GM19452 (cell line): ENCODE data around the gene RIT2.

ENCODE experiments used
- ATAC-seq: cut with Tn5 transposase; IDR thresholded peaks from one replicate; pipeline ENCODE4 v1.9.1; 2021; ENCODE audit not compliant: unreplicated experiment

Gene RIT2

DNA sequence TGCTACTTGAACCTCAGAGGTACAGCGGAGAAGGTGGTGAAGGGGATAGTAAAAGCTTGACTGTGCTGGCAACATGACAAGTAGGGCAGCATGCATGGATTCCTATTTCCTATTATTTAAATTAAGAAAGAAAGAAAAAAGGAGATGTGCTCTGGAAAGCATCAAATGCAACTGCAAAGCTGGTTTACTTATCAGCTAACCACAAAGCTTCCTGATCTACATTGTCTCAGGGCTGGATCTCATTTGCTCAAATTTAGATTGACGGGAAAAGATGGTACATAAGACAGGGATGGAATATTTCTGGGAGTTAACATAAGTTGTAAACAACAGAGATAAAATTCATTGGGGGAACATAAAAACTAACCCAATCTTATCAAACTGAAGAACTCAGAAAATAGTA lies 178.0 kb downstream of the RIT2 start:
- ATAC-seq: no peak

DNA sequence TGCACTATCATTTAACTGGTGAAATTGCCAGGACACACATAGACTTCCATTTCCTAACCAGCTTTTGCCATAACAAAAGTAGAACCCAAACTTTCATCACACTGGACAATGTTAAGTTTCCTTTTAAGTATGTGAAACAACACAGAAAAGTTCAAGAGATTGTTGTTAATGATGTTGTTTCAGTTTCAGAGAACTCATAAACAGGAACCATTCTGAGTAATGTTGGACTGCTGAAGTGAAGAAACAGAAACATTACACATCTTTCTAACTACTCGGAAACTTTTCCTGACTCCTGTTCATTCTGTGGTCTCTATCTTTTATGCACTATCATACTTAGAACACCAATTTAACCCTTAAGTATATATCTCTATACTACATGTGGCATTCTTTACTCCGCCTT lies 179.2 kb downstream of the RIT2 start:
- no peak for ATAC-seq

DNA sequence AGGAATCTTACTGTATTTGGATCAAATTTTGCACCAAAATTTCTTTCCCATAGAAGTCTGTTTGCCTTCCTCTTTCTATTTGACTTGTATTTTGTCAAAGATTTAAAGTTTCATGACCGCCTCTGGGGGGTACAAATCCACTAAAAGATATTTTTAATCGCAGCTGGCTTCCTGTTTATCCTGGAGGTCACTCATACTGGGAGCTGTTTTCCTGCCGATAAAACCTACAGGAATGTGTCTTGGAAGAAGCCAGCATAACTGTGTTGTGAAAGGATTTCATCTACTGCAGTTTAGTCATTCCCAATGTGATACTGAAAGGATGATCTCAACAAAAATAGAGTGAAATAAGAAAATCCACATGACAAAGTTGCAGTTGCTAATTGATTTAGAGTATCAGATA lies 184.0 kb downstream of the RIT2 start:
- no peak for ATAC-seq

DNA sequence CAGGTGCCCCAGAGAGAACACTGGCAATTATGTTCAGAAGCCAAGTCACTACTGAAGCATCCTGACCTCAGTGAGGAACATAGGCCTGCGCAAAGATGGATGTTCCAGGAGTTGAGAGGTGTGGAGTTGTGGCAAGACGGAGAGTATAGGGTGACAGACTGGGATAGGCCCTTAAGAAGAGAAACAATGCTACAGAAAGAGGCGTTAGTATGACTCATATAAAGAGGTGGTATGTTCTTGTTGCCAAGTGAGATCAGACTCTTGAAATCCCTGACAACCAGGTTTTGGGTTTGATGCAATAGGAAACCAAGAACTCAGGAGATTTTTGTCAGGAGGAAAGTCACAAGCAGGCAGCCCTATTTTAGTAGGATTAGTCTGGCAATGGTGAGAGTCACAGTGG lies 185.6 kb downstream of the RIT2 start:
- ATAC-seq: no peak

DNA sequence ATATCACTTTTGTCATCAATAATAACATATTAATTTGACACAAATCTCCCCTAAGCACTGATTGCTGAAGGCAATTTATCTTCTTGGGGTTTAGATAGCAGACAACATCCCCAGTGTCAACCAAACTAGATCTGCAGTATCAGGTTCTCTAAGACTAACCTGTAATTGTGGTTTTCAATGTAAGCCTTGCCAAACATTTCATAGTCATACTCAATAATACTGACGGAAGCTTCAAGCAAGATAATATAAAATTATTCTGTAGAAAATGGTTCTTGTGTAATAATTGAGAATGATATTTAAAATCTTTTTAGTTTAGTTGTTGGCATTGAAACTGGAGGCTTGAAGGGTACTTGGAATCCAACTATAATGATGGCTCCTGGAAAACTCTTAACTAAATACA lies 186.3 kb downstream of the RIT2 start:
- ATAC-seq: no peak

DNA sequence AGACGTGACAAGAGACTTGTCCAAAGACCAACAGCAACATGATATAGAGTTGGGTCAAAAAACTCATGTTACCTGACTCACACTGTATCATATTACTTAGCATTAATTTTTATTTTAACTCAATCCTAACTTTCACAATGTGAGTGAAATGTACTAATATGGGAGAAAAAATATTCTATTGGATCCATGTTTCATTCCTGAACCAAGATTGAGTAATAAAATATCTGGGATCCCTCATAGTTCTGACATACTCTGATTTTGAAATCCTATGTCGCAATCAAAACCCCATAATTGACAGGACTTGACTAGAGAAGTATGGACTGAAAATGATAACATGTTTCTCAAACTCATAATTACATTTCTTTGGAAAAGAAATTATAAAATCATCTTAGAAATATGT lies 190.4 kb downstream of the RIT2 start:
- no peak for ATAC-seq

DNA sequence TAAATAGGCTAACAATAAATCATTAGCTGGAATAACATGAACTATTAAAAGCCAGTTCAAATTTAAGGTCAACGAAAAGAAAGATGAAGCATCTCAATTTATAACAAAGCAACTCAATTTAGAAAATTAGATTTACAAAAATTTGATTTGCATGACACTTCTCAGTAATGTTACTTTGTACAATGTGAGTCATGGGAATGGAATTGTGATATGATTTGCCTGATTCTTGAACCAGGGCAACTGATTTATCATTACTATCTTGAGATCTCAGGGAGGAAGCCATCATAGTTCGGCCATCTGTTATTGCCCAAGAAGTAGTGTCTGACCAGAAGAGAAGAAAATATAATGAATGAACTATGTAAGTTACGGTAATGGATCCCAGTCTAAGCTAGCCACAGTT lies 193.1 kb downstream of the RIT2 start:
- ATAC-seq: no peak

DNA sequence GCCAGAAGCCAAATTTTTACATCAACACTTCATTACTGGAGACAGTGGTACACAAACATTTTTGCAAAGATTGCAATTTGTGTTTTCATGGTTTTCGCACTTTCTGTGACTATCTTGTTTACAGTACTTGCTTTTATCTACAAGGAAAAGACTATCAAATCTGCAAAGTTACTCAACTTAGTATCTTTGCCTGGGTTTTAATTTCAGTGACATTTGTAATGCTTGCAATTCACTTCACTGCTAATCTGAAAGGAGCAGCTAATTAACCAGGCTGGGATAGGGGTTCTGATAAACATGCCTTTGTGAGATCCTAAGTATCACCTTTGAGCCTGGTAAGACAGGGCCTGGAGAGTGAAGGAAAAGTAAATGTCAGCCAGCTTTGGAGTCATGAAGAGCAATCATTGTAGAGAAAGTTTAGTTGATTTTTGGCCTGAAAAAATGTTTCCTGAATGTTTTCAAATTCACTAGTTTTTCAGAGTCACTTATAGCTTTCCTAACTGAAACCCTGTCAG lies 194.2 kb downstream of the RIT2 start:
- no peak for ATAC-seq

DNA sequence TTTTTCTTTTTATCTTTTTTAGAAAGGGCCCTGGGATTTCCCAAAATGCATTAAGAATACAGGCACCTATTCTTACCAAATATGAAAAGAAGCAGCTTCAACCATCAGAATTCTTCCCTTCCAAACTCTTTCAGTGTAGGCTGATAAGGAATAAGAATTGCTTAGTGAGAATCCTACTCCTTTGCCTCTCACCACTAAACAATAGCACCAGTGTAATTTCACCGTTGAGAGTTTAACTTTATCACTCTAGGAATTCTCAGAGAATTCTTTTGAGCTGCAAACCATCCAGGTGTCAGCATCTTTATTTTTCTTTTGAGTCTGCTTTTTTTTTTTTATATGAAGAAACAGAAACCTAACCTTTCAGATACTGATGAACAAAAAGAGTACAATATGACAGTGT lies 194.9 kb downstream of the RIT2 start:
- ATAC-seq: no peak

DNA sequence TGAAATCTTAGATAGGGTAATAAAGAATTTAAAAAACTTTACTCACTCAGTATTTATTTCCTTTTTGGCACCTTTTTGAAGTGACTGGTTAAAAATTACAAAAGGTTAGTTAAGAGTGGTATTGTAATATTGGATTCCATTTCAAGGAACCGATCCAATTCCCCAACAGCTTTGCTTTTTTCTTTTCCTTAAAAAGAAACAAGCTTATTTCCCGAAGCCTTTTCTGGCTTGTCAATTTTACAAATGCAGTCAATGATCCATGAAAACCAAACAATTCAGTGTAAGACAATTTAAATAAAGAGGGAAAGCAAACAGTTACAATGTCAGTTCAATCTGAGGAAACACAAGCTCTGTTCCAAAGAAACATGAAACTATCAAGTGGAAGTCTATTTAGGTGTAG lies 200.2 kb downstream of the RIT2 start:
- ATAC-seq: no peak

DNA sequence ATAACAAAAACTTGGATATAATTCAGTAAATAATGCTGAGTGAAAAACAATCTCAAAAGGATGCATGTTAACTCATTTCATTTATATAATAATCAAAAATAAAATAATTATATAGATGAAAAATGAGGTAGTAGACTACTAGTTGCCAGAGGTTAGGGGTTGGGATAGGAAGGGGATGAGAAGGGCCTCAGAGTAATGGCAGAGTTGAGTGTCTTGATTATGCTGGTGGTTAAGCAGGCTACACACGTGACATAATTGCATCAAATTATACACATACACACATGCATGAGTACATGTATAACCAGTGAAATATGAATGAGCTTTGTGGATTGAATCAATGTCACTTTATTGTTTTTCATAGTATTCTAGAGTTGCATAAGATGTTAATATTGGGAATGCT lies 201.0 kb downstream of the RIT2 start:
- no peak for ATAC-seq

DNA sequence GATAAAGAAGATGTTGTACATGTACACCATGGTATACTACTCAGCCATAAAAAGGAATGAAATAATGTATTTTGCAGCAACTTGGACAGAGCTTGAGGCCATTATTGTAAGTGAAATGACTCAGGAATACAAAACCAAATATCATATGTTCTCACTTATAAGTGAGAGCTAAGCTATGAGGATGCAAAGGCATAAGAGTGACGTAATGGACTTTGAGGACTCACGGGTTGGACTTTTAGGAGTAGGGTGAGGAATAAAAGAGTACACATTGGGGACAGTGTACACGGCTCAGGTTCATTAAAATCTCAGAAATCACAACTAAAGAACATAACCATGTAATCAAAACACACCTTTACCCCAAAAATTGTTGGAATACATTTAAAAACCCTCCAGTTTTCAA lies 206.4 kb downstream of the RIT2 start:
- no peak for ATAC-seq

DNA sequence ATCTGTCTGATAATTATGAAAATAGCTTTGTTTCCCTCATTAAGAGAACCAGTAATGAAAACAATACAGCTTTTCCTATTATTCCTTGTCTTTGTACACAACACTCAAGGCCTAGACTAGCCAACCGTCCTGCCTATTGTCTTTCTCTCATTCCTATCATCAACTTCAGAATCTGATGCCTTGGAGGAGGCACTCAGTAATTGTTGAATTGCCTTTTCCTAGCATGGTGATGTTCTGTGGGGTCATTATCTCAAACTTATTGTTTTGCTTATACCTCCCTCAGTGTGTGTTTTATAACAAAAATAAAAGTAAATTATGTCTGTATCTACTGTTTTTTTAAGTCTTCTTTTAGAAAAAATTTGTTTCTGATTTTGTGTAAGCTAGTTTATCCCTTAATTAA lies 208.7 kb downstream of the RIT2 start:
- no peak for ATAC-seq

DNA sequence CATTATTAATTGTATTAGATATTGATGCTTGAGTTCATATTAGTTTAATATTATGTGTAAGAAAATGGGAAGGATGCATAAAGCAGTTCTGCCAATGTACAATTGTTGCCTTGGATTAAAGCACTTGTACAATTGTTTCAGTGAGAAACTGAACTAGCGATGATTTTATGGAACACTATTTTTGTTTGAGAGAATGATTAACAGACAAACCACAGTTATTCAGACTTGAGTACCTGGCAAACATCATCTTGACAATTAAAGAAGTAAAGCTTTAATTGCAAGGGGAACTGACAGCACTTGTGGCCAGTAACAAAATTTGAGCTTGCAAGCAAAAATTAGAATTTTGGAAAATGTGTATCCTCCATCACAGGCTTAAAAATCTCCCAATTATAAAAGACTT lies 214.3 kb downstream of the RIT2 start:
- ATAC-seq: no peak

DNA sequence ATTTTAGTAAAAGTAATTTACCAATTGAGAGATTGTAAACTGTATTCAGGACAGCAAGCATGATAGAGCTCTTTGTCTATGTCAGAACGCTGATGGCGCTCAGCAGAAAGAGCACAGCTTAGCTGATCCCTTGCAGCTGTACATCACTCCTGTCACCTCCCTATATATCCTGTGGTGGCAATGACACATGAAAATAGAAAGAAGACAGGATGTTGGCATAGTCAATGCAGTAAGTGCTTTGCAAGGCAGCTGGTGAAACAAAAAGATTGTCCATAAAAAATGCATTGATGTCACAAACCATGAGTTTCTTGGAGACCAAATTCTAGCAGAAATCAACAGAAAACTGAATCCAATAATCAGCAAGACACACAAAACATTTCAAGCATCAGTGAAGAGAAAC lies 221.5 kb downstream of the RIT2 start:
- no peak for ATAC-seq

DNA sequence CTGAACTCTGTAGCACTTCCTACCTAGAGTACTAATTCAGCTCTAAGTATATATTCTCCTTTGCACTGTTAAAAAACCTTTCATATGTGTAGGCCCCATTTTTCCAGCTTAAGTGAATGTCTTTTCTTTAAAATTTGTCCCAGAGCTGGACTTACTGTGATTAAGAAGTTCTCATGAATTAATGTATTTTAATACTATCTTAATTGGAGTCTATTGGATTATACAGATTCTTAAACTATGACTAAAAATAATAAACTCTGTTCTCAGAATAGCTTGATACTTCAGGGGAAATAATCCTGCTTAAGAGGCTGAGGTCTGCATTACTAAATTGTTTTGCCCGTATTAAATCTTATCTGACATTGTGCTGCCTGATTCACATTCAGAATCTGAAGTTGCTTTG lies 223.3 kb downstream of the RIT2 start:
- ATAC-seq: no peak

DNA sequence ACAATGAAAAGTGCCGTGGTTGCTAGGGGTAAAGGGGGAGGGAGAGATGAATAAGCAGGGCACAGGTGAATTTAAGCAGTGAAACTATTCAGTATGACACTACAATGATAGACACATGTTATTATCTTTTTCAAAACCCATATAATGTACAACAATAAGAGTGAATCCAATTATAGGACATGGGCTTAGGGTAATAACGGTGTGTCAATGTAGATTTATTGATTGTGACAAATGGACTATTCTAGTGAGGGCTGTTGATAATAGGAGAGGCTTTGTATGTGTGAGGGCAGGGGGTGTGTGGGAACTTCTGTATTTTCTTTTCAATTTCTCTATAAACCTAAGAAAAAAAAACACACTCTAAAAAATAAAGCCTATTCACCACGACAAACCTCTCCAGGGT lies 223.8 kb downstream of the RIT2 start:
- no peak for ATAC-seq

DNA sequence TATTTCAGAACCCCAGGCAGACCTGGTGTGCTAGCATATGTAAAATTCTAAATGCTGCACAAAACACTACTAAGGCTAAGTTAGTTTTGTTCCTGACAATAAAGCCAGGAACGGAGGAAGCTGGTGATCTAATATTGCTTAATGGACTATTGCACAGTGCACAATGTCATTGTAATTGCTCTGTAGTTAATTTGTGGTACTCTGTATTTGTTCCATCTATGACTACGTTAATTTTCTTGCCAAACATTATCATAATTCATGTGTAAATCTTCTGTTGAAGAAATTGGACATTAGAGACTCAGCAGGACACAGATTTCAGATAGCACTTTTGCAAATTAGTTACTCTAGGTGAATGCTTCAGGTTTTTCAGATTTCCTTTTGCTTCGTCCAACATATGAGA lies 232.3 kb downstream of the RIT2 start:
- ATAC-seq: no peak

DNA sequence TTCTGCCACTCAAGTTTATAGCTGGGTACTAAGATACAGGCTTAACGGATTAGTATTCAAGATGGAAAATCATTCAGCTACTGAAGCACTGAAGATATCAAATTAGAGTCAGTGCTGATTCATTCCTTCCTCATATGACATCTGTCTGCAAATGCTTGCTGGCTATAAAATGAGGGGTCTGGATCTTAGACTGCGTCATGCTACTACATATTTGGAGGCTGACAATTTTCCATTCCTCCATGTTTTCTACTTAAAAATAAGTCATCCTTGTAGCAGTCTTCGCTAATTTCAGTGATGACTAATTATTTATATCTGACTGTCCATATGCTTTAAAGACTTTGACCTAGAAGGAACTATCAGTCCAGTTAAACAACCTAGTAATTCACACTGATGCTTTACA lies 233.4 kb downstream of the RIT2 start:
- no peak for ATAC-seq

DNA sequence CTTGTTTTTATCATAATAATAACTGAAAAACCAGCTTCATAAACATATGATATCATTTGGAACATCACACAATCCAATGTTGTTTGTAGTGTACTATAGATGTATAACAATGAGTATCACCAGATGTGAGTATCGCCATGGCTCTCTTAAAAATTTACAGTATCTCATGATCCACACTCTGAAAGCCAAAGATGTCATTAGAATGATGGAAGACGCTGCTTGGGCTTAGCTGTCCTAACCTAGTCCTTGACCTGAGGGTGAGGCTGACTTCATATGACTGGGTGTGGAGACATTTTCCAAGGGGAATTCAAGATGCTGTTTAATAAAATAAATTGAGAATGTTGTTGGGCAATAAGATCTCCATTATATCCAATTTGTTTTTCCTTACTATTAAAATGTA lies 242.6 kb downstream of the RIT2 start:
- ATAC-seq: no peak

DNA sequence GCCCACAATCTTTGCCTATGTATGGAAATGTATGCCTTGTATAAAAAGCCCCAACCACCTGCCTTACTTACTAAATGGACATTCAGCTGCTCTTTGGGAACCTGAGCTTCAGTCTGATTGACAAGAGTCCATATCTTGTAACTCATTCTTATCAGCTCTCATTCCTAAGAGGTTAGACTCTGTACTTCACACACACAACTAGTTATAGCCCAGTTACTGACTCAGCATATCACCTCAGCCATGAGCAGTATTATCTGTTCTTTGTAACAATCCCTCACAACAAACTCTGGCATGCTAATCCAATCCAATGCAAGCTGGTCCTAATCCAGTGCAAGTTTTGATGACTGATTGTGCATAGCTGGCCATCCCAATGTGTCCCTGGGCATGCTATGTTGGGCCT lies 250.6 kb downstream of the RIT2 start:
- no peak for ATAC-seq

DNA sequence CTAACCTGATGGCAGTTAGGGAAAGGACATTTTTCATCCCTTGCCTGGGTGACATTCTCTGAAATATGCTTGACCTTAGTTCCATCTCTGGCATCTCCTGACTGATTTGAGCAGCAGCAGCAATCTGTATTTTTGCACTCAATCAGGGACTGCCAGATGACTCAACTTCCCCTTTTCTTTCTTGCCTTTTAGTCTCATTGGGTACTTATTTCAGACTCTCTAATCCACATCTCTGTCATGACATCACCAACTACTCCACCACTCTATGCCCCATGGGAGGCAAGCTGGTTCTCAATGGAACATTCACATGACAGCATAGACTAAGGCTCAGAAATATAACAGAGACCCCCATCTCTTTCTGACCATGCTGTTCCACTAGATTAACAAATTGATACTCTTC lies 254.2 kb downstream of the RIT2 start:
- ATAC-seq: no peak

DNA sequence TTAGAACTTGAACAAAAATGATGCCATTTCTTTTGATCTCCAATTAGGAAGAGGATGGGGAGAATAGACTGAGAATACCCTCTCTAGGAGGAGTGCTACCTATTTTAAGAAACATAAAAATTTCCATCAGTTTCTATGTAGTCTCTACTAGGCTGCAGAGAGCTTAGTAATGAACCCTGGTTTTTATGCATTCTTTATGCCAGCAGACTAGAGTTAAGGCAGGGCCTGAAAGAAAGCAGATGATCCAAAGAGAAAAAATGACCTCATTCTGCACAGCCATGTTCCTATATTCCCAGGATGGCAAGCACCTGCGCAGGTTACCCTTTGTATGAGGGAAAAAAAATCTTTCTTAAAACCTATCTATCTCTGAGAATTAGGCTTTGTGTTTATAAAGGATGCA lies 254.9 kb downstream of the RIT2 start:
- ATAC-seq: no peak

DNA sequence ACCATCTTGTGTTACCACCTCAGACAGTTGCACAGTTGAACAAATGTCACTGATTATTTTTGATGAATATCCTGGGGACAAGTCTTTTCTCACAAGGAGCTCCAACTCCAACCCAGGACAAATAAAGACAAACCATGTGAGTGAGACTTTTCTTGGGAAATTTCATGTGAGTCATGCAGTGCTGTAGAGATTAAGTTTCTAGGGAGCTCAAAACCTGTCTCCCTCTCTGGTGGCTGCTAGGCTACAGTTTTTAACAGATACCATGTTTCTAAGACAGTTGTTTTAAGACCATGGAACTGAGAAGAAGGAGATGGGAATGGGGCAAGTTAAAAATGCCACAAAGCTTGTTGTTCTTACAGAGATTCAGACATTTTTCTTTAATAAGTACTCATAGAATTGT lies 255.5 kb downstream of the RIT2 start:
- ATAC-seq: no peak
